HepG2 (cell line): ENCODE measurements around the gene VCAM1. TPM values are rescaled to one million over a fixed set of nuclear protein-coding genes. Genes with fewer than 3 reads are reported as not detected.

Experiments
- ATAC-seq: fragments of 200-7000 bp; cut with Tn5 transposase; 3 replicates; pipeline ENCODE4 v1.9.1; 2020; ENCODE audit warnings: mild to moderate bottlenecking, moderate library complexity
- BruUV-seq: library from RNA; stranded (reverse); fragments of 400-500 nt; replicated peaks from 2 replicates; lab custom pipeline; 2021; lab: Mats Ljungman, UMichigan
- CTCF ChIA-PET: fragments of 300-600 bp; formaldehyde crosslinking; extraction: SDS; loops from one replicate; lab custom pipeline; 2021; ENCODE audit warnings: low total read pairs, inconsistent platforms, low intra/inter-chr PET ratio; lab: Yijun Ruan, JAX
- POLR2A ChIA-PET: fragments of 350-600 bp; sonication (Branson Sonifier 250); formaldehyde crosslinking; loops from one replicate; lab custom pipeline; 2020; ENCODE audit warnings: antibody characterized with exemption, inconsistent platforms; lab: Yijun Ruan, JAX
- DNase-seq: peaks from one replicate; pipeline ENCODE4 v3.0.0-alpha.2; 2015; ENCODE audit warnings: low spot score
- FAIRE-seq: peaks from 3 replicates; lab custom pipeline; 2011; peaks lifted over from hg19 to GRCh38; lab: Jason Lieb, UNC
- H2AFZ ChIP-seq: one replicate; pipeline ENCODE4 v1.6.1; 2011; ENCODE audit warnings: low read length, inconsistent platforms
- H3K27ac ChIP-seq: fragments of 300-600 bp; 3 replicates; pipeline ENCODE4 v1.8.0; 2011; ENCODE audit warnings: mixed run types, mild to moderate bottlenecking, mixed read lengths, low read length, inconsistent platforms; ENCODE audit not compliant: insufficient read depth; ENCODE audit errors: extremely low read length
- H3K27me3 ChIP-seq, 2 experiments: fragments of 200-600 bp in 1 of 2; 2 replicates in 1 of 2; 3 replicates in 1 of 2; pipeline versions ENCODE4 v1.6.0 to v1.8.0; 2011; ENCODE audit warnings: low read length in 2 of 2, mild to moderate bottlenecking in 2 of 2, moderate library complexity in 2 of 2, inconsistent platforms in 1 of 2; ENCODE audit not compliant: insufficient read depth in 2 of 2, control insufficient read depth in 1 of 2
- H3K36me3 ChIP-seq, 2 experiments: fragments of 200-600 bp in 1 of 2; replicated peaks in 1 of 2; 2 replicates in 1 of 2; 3 replicates in 1 of 2; pipeline versions ENCODE4 v1.5.1 to v1.8.0; 2011; ENCODE audit warnings: low read length in 2 of 2, inconsistent platforms in 1 of 2; ENCODE audit not compliant: insufficient read depth in 2 of 2, control insufficient read depth in 1 of 2
- H3K4me1 ChIP-seq: 2 replicates; pipeline ENCODE4 v1.5.1; 2012; ENCODE audit warnings: low read length, inconsistent platforms; ENCODE audit not compliant: insufficient read depth
- H3K4me2 ChIP-seq: 2 replicates; pipeline ENCODE4 v1.6.0; 2011; ENCODE audit warnings: low read depth, low read length, inconsistent platforms
- H3K4me3 ChIP-seq, 3 experiments: fragments of 200-600 bp in 1 of 3; sonication (generic), shearing (Covaris generic) in 1 of 3; replicated peaks in 1 of 3; 2 replicates each; pipeline ENCODE4 v1.5.1; 2011 to 2016; ENCODE audit warnings: low read length in 3 of 3, inconsistent platforms in 2 of 3, low read depth in 2 of 3, mild to moderate bottlenecking in 2 of 3, control low read depth in 1 of 3, mixed read lengths in 1 of 3; ENCODE audit not compliant: insufficient read depth in 1 of 3
- H3K79me2 ChIP-seq: one replicate; pipeline ENCODE4 v1.6.1; 2011; ENCODE audit warnings: low read length, inconsistent platforms; ENCODE audit not compliant: insufficient read depth
- H3K9ac ChIP-seq: 2 replicates; pipeline ENCODE4 v1.6.0; 2011; ENCODE audit warnings: mild to moderate bottlenecking, low read depth, low read length, inconsistent platforms; ENCODE audit not compliant: insufficient read depth
- H3K9me3 ChIP-seq: 2 replicates; pipeline ENCODE4 v1.5.1; 2012; ENCODE audit warnings: mild to moderate bottlenecking, low read length
- H4K20me1 ChIP-seq: 2 replicates; pipeline ENCODE4 v1.6.0; 2011; ENCODE audit warnings: inconsistent platforms, mild to moderate bottlenecking, low read length, moderate library complexity; ENCODE audit not compliant: insufficient read depth
- ASH2L ChIP-seq: fragments of 300-600, 200-600 bp; sonication (generic); IDR thresholded peaks from 2 replicates; pipeline ENCODE4 v1.7.0; 2017; ENCODE audit warnings: low read depth, mild to moderate bottlenecking, moderate library complexity, mixed read lengths, low read length; ENCODE audit not compliant: insufficient read length
- DZIP1 ChIP-seq: sonication (generic); formaldehyde crosslinking; IDR thresholded peaks from 2 replicates; pipeline ENCODE4 v1.5.0; 2020; ENCODE audit warnings: mild to moderate bottlenecking, missing genetic modification reagents
- FOXP1 ChIP-seq, 2 experiments: fragments of 450-650 bp in 1 of 2; IDR thresholded peaks; 2 replicates each; pipeline ENCODE4 v1.6.1; 2017 to 2018; ENCODE audit warnings: antibody characterized with exemption in 1 of 2
- HNRNPL ChIP-seq: fragments of 200-400 bp; formaldehyde crosslinking; IDR thresholded peaks from 2 replicates; pipeline ENCODE4 v1.6.1; 2017; ENCODE audit warnings: mild to moderate bottlenecking, low read depth, low read length
- PCBP1 ChIP-seq: fragments of 200-400 bp; formaldehyde crosslinking; IDR thresholded peaks from 2 replicates; pipeline ENCODE4 v1.6.1; 2017; ENCODE audit warnings: mild to moderate bottlenecking, low read depth, low read length, borderline replicate concordance
- SIX1 ChIP-seq: sonication (generic); formaldehyde crosslinking; IDR thresholded peaks from 2 replicates; pipeline ENCODE4 v1.4.0; 2020; ENCODE audit warnings: missing genetic modification reagents, borderline replicate concordance
- THAP8 ChIP-seq: sonication (generic); formaldehyde crosslinking; IDR thresholded peaks from 2 replicates; pipeline ENCODE4 v1.5.1; 2020; ENCODE audit warnings: missing genetic modification reagents, mild to moderate bottlenecking, borderline replicate concordance
- ZNF441 ChIP-seq: sonication (generic); formaldehyde crosslinking; IDR thresholded peaks from 2 replicates; pipeline ENCODE4 v1.7.0; 2021; ENCODE audit warnings: missing genetic modification reagents, borderline replicate concordance
- ZNF598 ChIP-seq: sonication (generic); formaldehyde crosslinking; IDR thresholded peaks from 2 replicates; pipeline ENCODE4 v1.5.1; 2020; ENCODE audit warnings: mild to moderate bottlenecking, missing genetic modification reagents, borderline replicate concordance
- ZNF784 ChIP-seq: sonication (generic); formaldehyde crosslinking; IDR thresholded peaks from 2 replicates; pipeline ENCODE4 v1.5.1; 2020; ENCODE audit warnings: missing genetic modification reagents, mild to moderate bottlenecking, borderline replicate concordance
- ZUFSP ChIP-seq: sonication (generic); formaldehyde crosslinking; IDR thresholded peaks from 2 replicates; pipeline ENCODE4 v1.9.0; 2021; ENCODE audit warnings: missing genetic modification reagents, mild to moderate bottlenecking, borderline replicate concordance
- WGBS: methylation state at CpG from one replicate; pipeline ENCODE4 v1.1.6; 2017; ENCODE audit warnings: low lambda C conversion rate; 5-methylcytosine and 5-hydroxymethylcytosine counted together
- in situ Hi-C: cut with HindIII; loops from 2 replicates; pipeline ENCODE4 v1.10.0; 2017; ENCODE audit warnings: low pct_unique_long_range_greater_than_20kb; ENCODE audit not compliant: extremely low pct_ligation_motif_present
- intact Hi-C: fragments of 100-400 bp; cut with micrococcal nuclease; formaldehyde crosslinking; loops from one replicate; pipeline ENCODE4 v1.10.0; 2022; ENCODE audit not compliant: unreplicated experiment
- polyA plus RNA-seq, 8 experiments: library from polyadenylated mRNA; depleted of rRNA in 3 of 8; stranded (reverse) in 7 of 8; unstranded in 1 of 8; fragments of >200 nt; fragmentation: Illumina TruSeq in 4 of 8; extraction: Trizol in 4 of 8; gene quantifications; 2 replicates each; pipeline versions ENCODE4 v1.2.1 to v1.2.3, GENCODE V29; 2011 to 2016; ENCODE audit warnings: low read depth in 4 of 8, missing spikeins in 1 of 8, mixed read lengths in 1 of 8; ENCODE audit not compliant: insufficient read depth in 1 of 8
- total RNA-seq, 5 experiments: library from RNA; depleted of rRNA; stranded (reverse); fragments of >200 nt; fragmentation: Illumina TruSeq; extraction: Trizol; gene quantifications; 2 replicates each; pipeline ENCODE4 v1.2.3, GENCODE V29; 2016; ENCODE audit warnings: low read depth in 1 of 5

Gene VCAM1
- total and polyA plus RNA-seq, 2 of the 13 experiments (the other 11 are each of a cell fraction or from before 2014, with no cell fraction given), result not detected

- CTCF ChIA-PET, result no interaction called here
- Histone ChIP-seq H3K27ac (peak overlapping the region; percentile 29), H2AFZ (peak overlapping the region; percentile 45), H4K20me1 (no peaks in the 10 kb centered on the region)
- no peak for TF ChIP-seq SIX1 (CRISPR knock-in tag)
- no peak for TF ChIP-seq HNRNPL
- TF ChIP-seq ASH2L, result peak; percentile 10
- no peak for TF ChIP-seq FOXP1 (IDR thresholded peaks at IDR 0.05)
- TF ChIP-seq FOXP1 (CRISPR knock-in tag; IDR thresholded peaks at IDR 0.05), result no peak
- TF ChIP-seq, all 625 proteins: peak for 1
- Histone ChIP-seq H3K9ac (no peak overlapping the region), H3K4me2 (peak overlapping the region; percentile 65), H3K4me3 (peak overlapping the region in 1 of 3 experiments; percentile 35; a peak in 2 of 6 replicates), H3K4me1 (peaks cover 37% of the 10 kb centered on the region), H3K79me2 (no peaks in the 10 kb centered on the region), H3K27me3 (no peaks in the 10 kb centered on the region), H3K36me3 (no peaks in the 10 kb centered on the region), H3K9me3 (no peaks in the 10 kb centered on the region)
- in situ Hi-C loops (no loop called here), intact Hi-C loops (loop anchor here (5.0 kb wide), 1 partner anchor 1389 kb away; no protein-coding TSS in a partner anchor)
- POLR2A ChIA-PET, result no interaction called here
- no peak for DNase-seq
- no peak for FAIRE-seq
- BruUV-seq, result no TSS peak
- ATAC-seq, result peak; percentile 84
- whole genome bisulfite sequencing, result 0% methylated on average over 1 of the region's 1 CpG
These were observed 12.2 kb downstream of the VCAM1 start for GRCh38 chr1:100731758-100732157.

GRCh38 chr1:100734676-100735075, 15.1 kb downstream of the VCAM1 start:
- no peak for ATAC-seq
- no peak for DNase-seq
- Histone ChIP-seq H3K79me2 (no peaks in the 10 kb centered on the region), H3K27me3 (no peaks in the 10 kb centered on the region), H4K20me1 (no peaks in the 10 kb centered on the region), H2AFZ (no peak overlapping the region), H3K4me2 (no peak overlapping the region), H3K9me3 (no peaks in the 10 kb centered on the region), H3K27ac (no peak overlapping the region), H3K4me3 (no peak overlapping the region), H3K9ac (no peak overlapping the region), H3K4me1 (peaks cover 29% of the 10 kb centered on the region), H3K36me3 (no peaks in the 10 kb centered on the region)
- intact Hi-C loops (loop anchor here (5.0 kb wide), 1 partner anchor 1392 kb away; no protein-coding TSS in a partner anchor), in situ Hi-C loops (no loop called here)
- no peak for FAIRE-seq
- ChIA-PET CTCF (no interaction called here), POLR2A (no interaction called here)
- 44% methylated on average over 3 of the region's 3 CpGs for WGBS
- no TSS peak for BruUV-seq
- TF ChIP-seq ZNF441 (CRISPR knock-in tag), result no peak
- no peak for TF ChIP-seq ZNF784 (CRISPR knock-in tag)
- TF ChIP-seq THAP8 (CRISPR knock-in tag), result no peak
- no peak for TF ChIP-seq DZIP1 (CRISPR knock-in tag)
- no peak for TF ChIP-seq ZUFSP (CRISPR knock-in tag)
- no peak for TF ChIP-seq ZNF598
- no peak for TF ChIP-seq PCBP1
